CD14-positive monocyte (primary cell): Measurements from ENCODE around the gene SEC24C. TPM values are rescaled to one million over a fixed set of nuclear protein-coding genes. Genes with fewer than 3 reads are reported as not detected.
"Not testable (repeated sequence)": the region's sequence is repeated elsewhere in the genome, so short reads cannot be mapped to it uniquely, and the experiment has no call there.

ENCODE experiments used
- DNase-seq, 3 donors: peaks; one replicate each; pipeline ENCODE4 v3.0.0-alpha.2; 2011 to 2022
- H2AFZ ChIP-seq: 2 replicates; pipeline ENCODE4 v1.6.0; 2012; ENCODE audit warnings: mild to moderate bottlenecking, low read depth, low read length, inconsistent platforms; ENCODE audit not compliant: insufficient read depth, poor library complexity, severe bottlenecking
- H3K27ac ChIP-seq, 2 donors: 1 replicate in 1 of 2; 2 replicates in 1 of 2; pipeline ENCODE4 v1.5.1; 2012 to 2013; ENCODE audit warnings: low read length in 2 of 2, control low read depth in 1 of 2, inconsistent platforms in 1 of 2, low read depth in 1 of 2, mild to moderate bottlenecking in 1 of 2
- H3K27me3 ChIP-seq, 2 donors: one replicate each; pipeline versions ENCODE4 v1.6.0 to v1.6.1; 2011 to 2013; ENCODE audit warnings: low read length in 2 of 2; ENCODE audit not compliant: control insufficient read depth in 2 of 2, insufficient read depth in 2 of 2
- H3K36me3 ChIP-seq, 2 donors: replicated peaks in 1 of 2; 1 replicate in 1 of 2; 2 replicates in 1 of 2; pipeline versions ENCODE4 v1.5.1 to v1.6.1; 2012 to 2013; ENCODE audit warnings: low read length in 2 of 2, control low read depth in 1 of 2, inconsistent platforms in 1 of 2, mild to moderate bottlenecking in 1 of 2; ENCODE audit not compliant: insufficient read depth in 2 of 2, control insufficient read depth in 1 of 2
- H3K4me1 ChIP-seq, 2 donors: 1 replicate in 1 of 2; 2 replicates in 1 of 2; pipeline versions ENCODE4 v1.5.1 to v1.6.1; 2012 to 2013; ENCODE audit warnings: low read length in 2 of 2, control low read depth in 1 of 2, inconsistent platforms in 1 of 2, mild to moderate bottlenecking in 1 of 2, moderate library complexity in 1 of 2; ENCODE audit not compliant: insufficient read depth in 2 of 2, control insufficient read depth in 1 of 2
- H3K4me2 ChIP-seq: replicated peaks from 2 replicates; pipeline ENCODE3; 2012; ENCODE audit warnings: low read length, moderate library complexity, mild to moderate bottlenecking; ENCODE audit not compliant: poor library complexity, severe bottlenecking; ENCODE audit errors: extremely low read depth
- H3K4me3 ChIP-seq, 3 experiments: fragments of 200-600 bp in 1 of 3; sonication (generic) in 1 of 3; replicated peaks in 1 of 3; 1 replicate in 2 of 3; 2 replicates in 1 of 3; pipeline ENCODE4 v1.5.1; 2011 to 2013; ENCODE audit warnings: low read length in 3 of 3, mild to moderate bottlenecking in 3 of 3, control low read depth in 2 of 3, low read depth in 2 of 3, inconsistent platforms in 1 of 3, moderate library complexity in 1 of 3
- H3K79me2 ChIP-seq: 2 replicates; pipeline ENCODE4 v1.6.0; 2012; ENCODE audit warnings: mild to moderate bottlenecking, control low read depth, inconsistent platforms, low read length, moderate library complexity; ENCODE audit not compliant: insufficient read depth
- H3K9ac ChIP-seq: 2 replicates; pipeline ENCODE4 v1.6.0; 2017; ENCODE audit warnings: low read length, mild to moderate bottlenecking; ENCODE audit not compliant: insufficient read depth, poor library complexity, severe bottlenecking
- H3K9me3 ChIP-seq, 2 donors: replicated peaks in 1 of 2; 1 replicate in 1 of 2; 2 replicates in 1 of 2; pipeline versions ENCODE4 v1.5.1 to v1.6.1; 2012 to 2013; ENCODE audit warnings: low read length in 2 of 2, control low read depth in 1 of 2; ENCODE audit not compliant: control insufficient read depth in 1 of 2, insufficient read depth in 1 of 2
- H4K20me1 ChIP-seq: 2 replicates; pipeline ENCODE4 v1.6.0; 2012; ENCODE audit warnings: mild to moderate bottlenecking, low read length, control low read depth, moderate library complexity; ENCODE audit not compliant: insufficient read depth
- H3K27ac Mint-ChIP-seq, 7 donors: one replicate each; pipeline ENCODE4 v1.8.0; 2020; ENCODE audit warnings: mild to moderate bottlenecking in 7 of 7, mixed read lengths in 7 of 7, moderate library complexity in 6 of 7, inconsistent platforms in 2 of 7
- H3K27me3 Mint-ChIP-seq, 3 donors: one replicate each; pipeline ENCODE4 v1.8.0; 2021 to 2022; ENCODE audit warnings: low read depth in 3 of 3, mild to moderate bottlenecking in 3 of 3, mixed read lengths in 3 of 3, moderate library complexity in 3 of 3, inconsistent platforms in 1 of 3
- H3K36me3 Mint-ChIP-seq, 2 donors: one replicate each; pipeline ENCODE4 v1.8.0; 2020; ENCODE audit warnings: mixed read lengths in 2 of 2, inconsistent platforms in 1 of 2, mild to moderate bottlenecking in 1 of 2
- H3K4me1 Mint-ChIP-seq: one replicate; pipeline ENCODE4 v1.8.0; 2020; ENCODE audit warnings: mild to moderate bottlenecking, mixed read lengths
- H3K4me3 Mint-ChIP-seq, 2 donors: one replicate each; pipeline ENCODE4 v1.8.0; 2020; ENCODE audit warnings: mild to moderate bottlenecking in 2 of 2, mixed read lengths in 2 of 2, moderate library complexity in 1 of 2
- H3K9me3 Mint-ChIP-seq, 7 donors: one replicate each; pipeline ENCODE4 v1.8.0; 2020 to 2022; ENCODE audit warnings: mixed read lengths in 7 of 7, mild to moderate bottlenecking in 6 of 7, moderate library complexity in 6 of 7, inconsistent platforms in 2 of 7
- WGBS: methylation state at CpG from one replicate; pipeline ENCODE4 v1.1.5; 2013; ENCODE audit warnings: missing lambda C conversion rate; ENCODE audit not compliant: insufficient coverage; 5-methylcytosine and 5-hydroxymethylcytosine counted together
- intact Hi-C, 2 donors: fragments of 100-400 bp; cut with micrococcal nuclease; formaldehyde crosslinking; loops; one replicate each; pipeline versions ENCODE4 v1.15.0 to v1.15.1; 2023
- polyA plus RNA-seq, 3 donors: library from polyadenylated mRNA; depleted of rRNA in 1 of 3; unstranded in 2 of 3; stranded (reverse) in 1 of 3; fragments of 300-500 nt in 2 of 3; fragments of >200 nt in 1 of 3; fragmentation: Illumina TruSeq in 2 of 3; gene quantifications; 1 replicate in 2 of 3; 2 replicates in 1 of 3; pipeline ENCODE4 v1.2.3, GENCODE V29; 2012 to 2021
- TF ChIP-seq, protein P1 (sequence below): fragments of 200-600 bp; IDR thresholded peaks from one replicate; pipeline ENCODE4 v1.8.0; 2022; ENCODE audit warnings: antibody characterized with exemption, mild to moderate bottlenecking

The SEC24C gene
- polyA plus RNA-seq, 3 donors = 25.7 to 65.8 (median 44.8) TPM

DNA sequence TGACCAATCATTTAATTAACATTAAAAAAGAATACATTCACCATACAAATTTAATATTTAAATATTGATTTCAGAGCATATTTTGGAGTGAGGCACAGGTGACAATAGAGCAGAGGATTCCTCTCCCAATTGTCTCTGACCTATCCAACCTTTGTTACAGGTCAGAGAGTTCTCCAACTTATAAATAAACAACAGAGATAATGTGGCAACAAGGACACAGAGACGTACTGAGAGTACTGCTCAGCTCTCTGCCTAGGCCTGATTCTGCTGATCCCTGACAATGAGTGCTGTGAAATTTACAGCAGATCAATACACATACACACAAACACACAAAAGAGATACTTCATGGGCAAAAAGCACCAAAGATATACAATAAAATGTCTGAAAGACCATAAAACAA lies 27.9 kb upstream of the SEC24C start:
- Histone ChIP-seq H3K79me2 (no peaks in the 10 kb centered on the region), H3K27me3 (no peaks in the 10 kb centered on the region), H3K4me3 (no peak overlapping the region), H3K9ac (no peak overlapping the region), H2AFZ (no peak overlapping the region), H3K9me3 (no peaks in the 10 kb centered on the region), H3K27ac (peak overlapping the region in 1 of 2 donors; percentile 87), H3K4me2 (no peak overlapping the region), H3K4me1 (peaks cover 19% of the 10 kb centered on the region in 2 donors), H3K36me3 (peaks cover 33 to 60% of the 10 kb centered on the region in 2 donors), H4K20me1 (no peaks in the 10 kb centered on the region)
- Mint-ChIP-seq H3K27ac (peak overlapping the region in 2 of 7 donors; percentile 38 to 88), H3K36me3 (peaks cover 53 to 54% of the 10 kb centered on the region in 2 donors), H3K4me3 (no peak overlapping the region), H3K27me3 (no peaks in the 10 kb centered on the region), H3K4me1 (peaks cover 14% of the 10 kb centered on the region), H3K9me3 (no peaks in the 10 kb centered on the region)
- TF ChIP-seq, protein P1, sequence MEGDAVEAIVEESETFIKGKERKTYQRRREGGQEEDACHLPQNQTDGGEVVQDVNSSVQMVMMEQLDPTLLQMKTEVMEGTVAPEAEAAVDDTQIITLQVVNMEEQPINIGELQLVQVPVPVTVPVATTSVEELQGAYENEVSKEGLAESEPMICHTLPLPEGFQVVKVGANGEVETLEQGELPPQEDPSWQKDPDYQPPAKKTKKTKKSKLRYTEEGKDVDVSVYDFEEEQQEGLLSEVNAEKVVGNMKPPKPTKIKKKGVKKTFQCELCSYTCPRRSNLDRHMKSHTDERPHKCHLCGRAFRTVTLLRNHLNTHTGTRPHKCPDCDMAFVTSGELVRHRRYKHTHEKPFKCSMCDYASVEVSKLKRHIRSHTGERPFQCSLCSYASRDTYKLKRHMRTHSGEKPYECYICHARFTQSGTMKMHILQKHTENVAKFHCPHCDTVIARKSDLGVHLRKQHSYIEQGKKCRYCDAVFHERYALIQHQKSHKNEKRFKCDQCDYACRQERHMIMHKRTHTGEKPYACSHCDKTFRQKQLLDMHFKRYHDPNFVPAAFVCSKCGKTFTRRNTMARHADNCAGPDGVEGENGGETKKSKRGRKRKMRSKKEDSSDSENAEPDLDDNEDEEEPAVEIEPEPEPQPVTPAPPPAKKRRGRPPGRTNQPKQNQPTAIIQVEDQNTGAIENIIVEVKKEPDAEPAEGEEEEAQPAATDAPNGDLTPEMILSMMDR = no peak
- 100% methylated on average over 1 of the region's 1 CpG for WGBS
- no peak for DNase-seq
- intact Hi-C loops = no loop called here

DNA sequence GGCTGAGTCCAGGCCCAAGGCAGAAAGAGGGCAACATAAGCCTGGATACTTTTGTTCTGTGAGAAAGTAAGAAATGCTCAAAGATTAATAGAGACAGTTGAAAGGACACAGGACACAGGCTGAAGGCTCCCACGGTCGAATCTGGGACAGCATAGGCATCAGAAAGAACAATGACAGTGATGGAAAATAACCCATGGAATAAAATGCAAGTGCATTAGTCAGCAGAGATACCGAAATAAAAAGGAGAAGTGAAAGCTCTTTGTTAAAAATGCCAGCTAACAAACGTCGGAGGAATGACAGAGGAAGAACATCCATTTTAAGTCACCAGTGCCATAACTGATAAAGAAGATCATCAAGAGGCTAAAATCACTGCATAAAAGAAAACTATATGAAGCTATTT lies 26.6 kb upstream of the SEC24C start:
- Histone ChIP-seq H3K36me3 (peaks cover 46 to 72% of the 10 kb centered on the region in 2 donors), H3K27me3 (no peaks in the 10 kb centered on the region), H3K4me1 (peaks cover 19% of the 10 kb centered on the region in 2 donors), H4K20me1 (no peaks in the 10 kb centered on the region), H3K4me3 (peak overlapping the region in 1 of 3 experiments; percentile 57), H3K9ac (peak overlapping the region; percentile 24), H3K79me2 (no peaks in the 10 kb centered on the region), H3K4me2 (peak overlapping the region; percentile 53), H2AFZ (peak overlapping the region; percentile 77), H3K9me3 (no peaks in the 10 kb centered on the region), H3K27ac (peak overlapping the region; percentile 74 to 87)
- Mint-ChIP-seq H3K27ac (peak overlapping the region; percentile 88 to 96 (median 95)), H3K27me3 (no peaks in the 10 kb centered on the region), H3K4me1 (peaks cover 14% of the 10 kb centered on the region), H3K4me3 (peak overlapping the region; percentile 63 to 78), H3K9me3 (no peaks in the 10 kb centered on the region), H3K36me3 (peaks cover 59 to 60% of the 10 kb centered on the region in 2 donors)
- WGBS = 0% methylated on average over 2 of the region's 5 CpGs
- peak; percentile 48 to 76 (median 76) for DNase-seq
- TF ChIP-seq, protein P1 = no peak
- intact Hi-C loops = no loop called here

DNA sequence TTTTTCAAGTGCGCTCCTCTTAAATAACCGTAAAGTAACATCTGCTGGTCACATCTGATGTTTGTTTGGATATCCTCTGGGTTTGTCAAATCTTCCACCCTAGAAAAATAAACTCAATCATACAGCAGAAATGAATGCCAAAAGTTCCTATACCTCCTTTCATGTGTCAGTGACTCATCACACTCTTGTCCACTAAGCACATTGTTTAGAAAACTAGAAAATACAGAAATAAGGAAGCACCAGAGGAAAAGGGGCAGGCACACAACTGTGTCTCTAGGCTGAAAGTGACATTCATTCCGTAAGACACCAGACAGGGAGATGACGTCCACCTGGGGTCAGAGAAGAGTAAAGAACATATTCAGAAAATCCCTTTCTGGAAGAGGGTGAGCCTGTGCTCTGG lies 23.6 kb upstream of the SEC24C start:
- H3K27ac Mint-ChIP-seq = peak overlapping the region; percentile 53 to 91 (median 87)

More for the DNA sequence above, 23.6 kb upstream of the SEC24C start:
- WGBS = 67% methylated on average over 1 of the region's 4 CpGs
- H3K27me3 ChIP-seq, H3K4me2 ChIP-seq, H3K79me2 ChIP-seq, H2AFZ ChIP-seq, H3K4me3 ChIP-seq, H3K9me3 Mint-ChIP-seq, H3K9ac ChIP-seq, H3K9me3 ChIP-seq, H3K4me3 Mint-ChIP-seq, H4K20me1 ChIP-seq, intact Hi-C loops, H3K27me3 Mint-ChIP-seq: not testable (repeated sequence)
- Mint-ChIP-seq H3K4me1 (peaks cover 14% of the 10 kb centered on the region), H3K36me3 (peaks cover 64 to 65% of the 10 kb centered on the region in 2 donors)
- peaks cover 62 to 91% of the 10 kb centered on the region in 2 donors for H3K36me3 ChIP-seq
- peaks cover 19% of the 10 kb centered on the region in 2 donors for H3K4me1 ChIP-seq
- peak overlapping the region; percentile 36 to 59 for H3K27ac ChIP-seq
- peak; percentile 12 to 64 (median 12) for DNase-seq
